GM23338 (cell line): ENCODE data around the gene MTF1. TPM values are rescaled to one million over a fixed set of nuclear protein-coding genes. Genes with fewer than 3 reads are reported as not detected.

Experiments used
- ATAC-seq: fragments of 200-7000 bp; cut with Tn5 transposase; 3 replicates; pipeline ENCODE4 v1.9.1; 2020
- DNase-seq: peaks from one replicate; pipeline ENCODE4 v3.0.0-alpha.2; 2015; ENCODE audit warnings: low spot score
- H2AFZ ChIP-seq: fragments of 200-600 bp; sonication (generic); 2 replicates; pipeline ENCODE4 v1.8.0; 2016; ENCODE audit warnings: antibody characterized with exemption, mild to moderate bottlenecking, moderate library complexity
- H3F3A ChIP-seq: fragments of 200-600 bp; sonication (generic); replicated peaks from 2 replicates; pipeline ENCODE4 v1.8.0; 2017; ENCODE audit warnings: antibody characterized with exemption, mixed run types, low read depth
- H3K27ac ChIP-seq: fragments of 200-600 bp; sonication (generic); 2 replicates; pipeline ENCODE4 v1.6.1; 2016; ENCODE audit warnings: low read depth
- H3K27me3 ChIP-seq: fragments of 200-600 bp; sonication (generic); 2 replicates; pipeline ENCODE4 v1.8.0; 2016; ENCODE audit warnings: mild to moderate bottlenecking, mixed run types, moderate library complexity; ENCODE audit not compliant: insufficient read depth
- H3K36me3 ChIP-seq: fragments of 200-600 bp; sonication (generic); 2 replicates; pipeline ENCODE4 v1.8.0; 2016; ENCODE audit warnings: mild to moderate bottlenecking; ENCODE audit not compliant: insufficient read depth
- H3K4me1 ChIP-seq: fragments of 200-600 bp; sonication (generic); 2 replicates; pipeline ENCODE4 v1.8.0; 2016; ENCODE audit warnings: mild to moderate bottlenecking, moderate library complexity; ENCODE audit not compliant: insufficient read depth
- H3K4me2 ChIP-seq: fragments of 200-600 bp; sonication (generic); 2 replicates; pipeline ENCODE4 v1.7.1; 2017; ENCODE audit warnings: mixed run types
- H3K4me3 ChIP-seq: fragments of 200-600 bp; sonication (generic); 2 replicates; pipeline ENCODE4 v1.6.1; 2016; ENCODE audit warnings: mixed run types
- H3K79me2 ChIP-seq: fragments of 200-600 bp; sonication (generic); replicated peaks from 2 replicates; pipeline ENCODE4 v1.8.0; 2017; ENCODE audit warnings: mild to moderate bottlenecking; ENCODE audit not compliant: insufficient read depth
- H3K9me2 ChIP-seq: fragments of 200-600 bp; sonication (generic); 2 replicates; pipeline ENCODE4 v1.8.0; 2017; ENCODE audit not compliant: insufficient read depth
- H4K20me1 ChIP-seq: fragments of 200-600 bp; sonication (generic); replicated peaks from 2 replicates; pipeline ENCODE4 v1.8.0; 2017; ENCODE audit warnings: mild to moderate bottlenecking; ENCODE audit not compliant: insufficient read depth
- H3K27ac Mint-ChIP-seq: 2 replicates; pipeline ENCODE4 v1.8.0; 2020; ENCODE audit warnings: inconsistent platforms, mild to moderate bottlenecking, moderate library complexity, mixed read lengths
- H3K27me3 Mint-ChIP-seq: 3 replicates; pipeline ENCODE4 v1.8.0; 2022; ENCODE audit warnings: low read depth, mild to moderate bottlenecking, moderate library complexity, mixed read lengths, inconsistent platforms; ENCODE audit not compliant: insufficient read depth, poor library complexity
- H3K36me3 Mint-ChIP-seq: 3 replicates; pipeline ENCODE4 v1.8.0; 2021; ENCODE audit warnings: low read depth, mild to moderate bottlenecking, inconsistent platforms, moderate library complexity, mixed read lengths
- H3K4me1 Mint-ChIP-seq: 3 replicates; pipeline ENCODE4 v1.8.0; 2020; ENCODE audit warnings: mild to moderate bottlenecking, inconsistent platforms, mixed read lengths
- H3K4me3 Mint-ChIP-seq: 3 replicates; pipeline ENCODE4 v1.8.0; 2021; ENCODE audit warnings: moderate library complexity, mild to moderate bottlenecking, inconsistent platforms, mixed read lengths
- H3K9me3 Mint-ChIP-seq: 3 replicates; pipeline ENCODE4 v1.8.0; 2020; ENCODE audit warnings: moderate library complexity, mild to moderate bottlenecking, inconsistent platforms, mixed read lengths
- EZH2phosphoT487 ChIP-seq: fragments of 200-600 bp; sonication (generic); IDR thresholded peaks from one replicate; pipeline ENCODE4 v1.8.1; 2018; ENCODE audit warnings: antibody characterized with exemption; ENCODE audit not compliant: unreplicated experiment
- NANOG ChIP-seq: IDR thresholded peaks from 2 replicates; pipeline ENCODE4 v1.6.1; 2016; ENCODE audit warnings: antibody characterized with exemption, borderline replicate concordance
- REST ChIP-seq: IDR thresholded peaks from one replicate; pipeline ENCODE4 v1.6.1; 2018; ENCODE audit warnings: antibody characterized with exemption; ENCODE audit not compliant: unreplicated experiment
- ZNF114 ChIP-seq: fragments of 250-450 bp; sonication (Bioruptor Pico); IDR thresholded peaks from 2 replicates; pipeline ENCODE4 v1.5.0; 2020; ENCODE audit warnings: mild to moderate bottlenecking, moderate library complexity
- ZNF331 ChIP-seq: fragments of 250-450 bp; sonication (Bioruptor Pico); IDR thresholded peaks from 2 replicates; pipeline ENCODE4 v1.5.0; 2020; ENCODE audit warnings: low read depth, mild to moderate bottlenecking, moderate library complexity
- ZNF462 ChIP-seq: fragments of 250-450 bp; sonication (Bioruptor Pico); IDR thresholded peaks from 2 replicates; pipeline ENCODE4 v1.5.0; 2020; ENCODE audit warnings: mild to moderate bottlenecking, moderate library complexity
- polyA plus RNA-seq: library from polyadenylated mRNA; unstranded; fragments of >200 nt; fragmentation: Nextera tagmentation; extraction: Ambion mirVana; gene quantifications from 2 replicates; pipeline ENCODE4 v1.2.1, GENCODE V29; 2016
- total RNA-seq: library from RNA; depleted of rRNA; stranded (reverse); fragments of >200 nt; shearing (Covaris generic); gene quantifications from 2 replicates; pipeline ENCODE4 v1.2.3, GENCODE V29; 2014

Gene MTF1
- total and polyA plus RNA-seq, 2 experiments from 2014 or later = 4.5 to 5.6 TPM

GRCh38 chr1:37850352-37850955, 8.9 kb downstream of the MTF1 start (continued):
- no peak for TF ChIP-seq ZNF462 (CRISPR knock-in tag)

GRCh38 chr1:37849480-37849879, 9.9 kb downstream of the MTF1 start:
- Histone ChIP-seq H3K27ac (no peak overlapping the region), H3K4me3 (no peak overlapping the region), H3K36me3 (no peaks in the 10 kb centered on the region), H3F3A (no peaks in the 10 kb centered on the region), H2AFZ (no peak overlapping the region), H3K9me2 (no peaks in the 10 kb centered on the region), H3K4me1 (no peaks in the 10 kb centered on the region), H3K79me2 (peaks cover 84% of the 10 kb centered on the region), H3K27me3 (no peaks in the 10 kb centered on the region), H4K20me1 (peaks cover 47% of the 10 kb centered on the region), H3K4me2 (no peak overlapping the region)
- DNase-seq (no peak), ATAC-seq (no peak)
- H3K9me3 Mint-ChIP-seq = no peaks in the 10 kb centered on the region
- H3K27ac Mint-ChIP-seq = no peak overlapping the region
- 0 out of 3 replicates have a peak, but pooled peaks cover 3% of the 10 kb centered on the region for H3K36me3 Mint-ChIP-seq
- H3K4me3 Mint-ChIP-seq = no peak overlapping the region
- no peak for TF ChIP-seq NANOG
- TF ChIP-seq REST = no peak
- no peak for TF ChIP-seq ZNF114 (CRISPR knock-in tag)
- no peak for TF ChIP-seq ZNF331 (CRISPR knock-in tag)
- TF ChIP-seq EZH2phosphoT487 = no peak
- H3K4me1 Mint-ChIP-seq = no peaks in the 10 kb centered on the region
- no peaks in the 10 kb centered on the region for H3K27me3 Mint-ChIP-seq
